Skeletal muscle cell (primary cell): Measurements from ENCODE around the gene HTRA1.

Experiments used
- DNase-seq: peaks from one replicate; pipeline ENCODE4 v3.0.0-alpha.2; 2010; ENCODE audit warnings: low read depth
- H3K4me3 ChIP-seq: 2 replicates; pipeline ENCODE4 v1.5.1; 2011; ENCODE audit warnings: low read depth, mild to moderate bottlenecking, control low read depth, low read length, moderate library complexity

HTRA1 gene

GRCh38 chr10:122490786-122491680, 29.7 kb downstream of the HTRA1 start:
- H3K4me3 ChIP-seq = no peak overlapping the region
- no peak for DNase-seq

GRCh38 chr10:122492006-122492405, 30.7 kb downstream of the HTRA1 start:
- no peak for DNase-seq

GRCh38 chr10:122492999-122493481, 31.7 kb downstream of the HTRA1 start:
- H3K4me3 ChIP-seq = no peak overlapping the region
- no peak for DNase-seq

More at GRCh38 chr10:122492006-122492405, 30.7 kb downstream of the HTRA1 start:
- H3K4me3 ChIP-seq = no peak overlapping the region

- H3K4me3 ChIP-seq = no peak overlapping the region
- DNase-seq = no peak
Measured at GRCh38 chr10:122493761-122494160, 32.4 kb downstream of the HTRA1 start.

- no peak for DNase-seq
- H3K4me3 ChIP-seq = peak overlapping the region; percentile 5
Measured at GRCh38 chr10:122494173-122494820, 32.9 kb downstream of the HTRA1 start.

- peak overlapping the region; percentile 4 for H3K4me3 ChIP-seq
- peak; percentile 92 for DNase-seq
Measured at GRCh38 chr10:122494833-122495232, 33.5 kb downstream of the HTRA1 start.

GRCh38 chr10:122495406-122496340, 34.3 kb downstream of the HTRA1 start:
- H3K4me3 ChIP-seq = no peak overlapping the region
- peak; percentile 78 for DNase-seq

GRCh38 chr10:122497241-122497640, 35.9 kb downstream of the HTRA1 start:
- H3K4me3 ChIP-seq = no peak overlapping the region
- DNase-seq = no peak

- no peak overlapping the region for H3K4me3 ChIP-seq
- no peak for DNase-seq
Measured at GRCh38 chr10:122498521-122498920, 37.2 kb downstream of the HTRA1 start.

GRCh38 chr10:122499012-122499411, 37.7 kb downstream of the HTRA1 start:
- no peak overlapping the region for H3K4me3 ChIP-seq
- DNase-seq = no peak

- DNase-seq = no peak
- no peak overlapping the region for H3K4me3 ChIP-seq
Measured at GRCh38 chr10:122499491-122499941, 38.2 kb downstream of the HTRA1 start.

GRCh38 chr10:122500194-122500593, 38.8 kb downstream of the HTRA1 start:
- DNase-seq = no peak
- H3K4me3 ChIP-seq = no peak overlapping the region

- H3K4me3 ChIP-seq = no peak overlapping the region
- DNase-seq = no peak
Measured at GRCh38 chr10:122500726-122501125, 39.4 kb downstream of the HTRA1 start.

- no peak overlapping the region for H3K4me3 ChIP-seq
- DNase-seq = no peak
Measured at GRCh38 chr10:122503012-122503411, 41.7 kb downstream of the HTRA1 start.

- H3K4me3 ChIP-seq = no peak overlapping the region
- DNase-seq = no peak
Measured at GRCh38 chr10:122503886-122504609, 42.7 kb downstream of the HTRA1 start.

GRCh38 chr10:122504610-122504950, 43.2 kb downstream of the HTRA1 start:
- peak; percentile 94 for DNase-seq

GRCh38 chr10:122505011-122505410, 43.7 kb downstream of the HTRA1 start:
- no peak for DNase-seq
- no peak overlapping the region for H3K4me3 ChIP-seq

More at GRCh38 chr10:122504610-122504950, 43.2 kb downstream of the HTRA1 start:
- no peak overlapping the region for H3K4me3 ChIP-seq

GRCh38 chr10:122505885-122506645, 44.7 kb downstream of the HTRA1 start:
- no peak overlapping the region for H3K4me3 ChIP-seq
- DNase-seq = no peak
